Mononuclear cell (primary cell): ENCODE data around the gene POLK. TPM values are rescaled to one million over a fixed set of nuclear protein-coding genes. Genes with fewer than 3 reads are reported as not detected.
"Not testable (repeated sequence)": the region's sequence is repeated elsewhere in the genome, so short reads cannot be mapped to it uniquely, and the experiment has no call there.

Experiments
- H3K27me3 ChIP-seq: 2 replicates; pipeline ENCODE4 v1.6.0; 2011; ENCODE audit warnings: low read length, control low read depth; ENCODE audit not compliant: insufficient read depth
- H3K4me1 ChIP-seq: 2 replicates; pipeline ENCODE4 v1.5.1; 2011; ENCODE audit warnings: mild to moderate bottlenecking, low read length, control low read depth; ENCODE audit not compliant: insufficient read depth
- H3K4me3 ChIP-seq: 2 replicates; pipeline ENCODE4 v1.5.1; 2011; ENCODE audit warnings: mild to moderate bottlenecking, low read length, moderate library complexity
- H3K9me3 ChIP-seq: 2 replicates; pipeline ENCODE4 v1.5.1; 2011; ENCODE audit warnings: low read depth, mild to moderate bottlenecking, control low read depth, low read length
- total RNA-seq: library from RNA; depleted of rRNA; stranded (reverse); fragments of >200 nt; gene quantifications from one replicate; pipeline ENCODE4 v1.2.3, GENCODE V29; 2012

Gene POLK
- total RNA-seq, 1 donor: 25.7 TPM

- Histone ChIP-seq H3K9me3 (no peaks in the 10 kb centered on the region), H3K4me3 (no peak overlapping the region), H3K4me1 (no peaks in the 10 kb centered on the region), H3K27me3 (no peaks in the 10 kb centered on the region)
Measured at GRCh38 chr5:75551471-75551870, 39.8 kb downstream of the POLK start.

GRCh38 chr5:75552764-75553163 lies 41.1 kb downstream of the POLK start:
- Histone ChIP-seq H3K4me1 (peaks cover 4% of the 10 kb centered on the region), H3K27me3 (no peaks in the 10 kb centered on the region), H3K4me3 (no peak overlapping the region), H3K9me3 (no peaks in the 10 kb centered on the region)

GRCh38 chr5:75553358-75553757 lies 41.7 kb downstream of the POLK start:
- Histone ChIP-seq H3K27me3 (no peaks in the 10 kb centered on the region), H3K9me3 (no peaks in the 10 kb centered on the region)

GRCh38 chr5:75558221-75558620 lies 46.5 kb downstream of the POLK start:
- Histone ChIP-seq H3K9me3 (no peaks in the 10 kb centered on the region), H3K27me3 (no peaks in the 10 kb centered on the region), H3K4me1 (peaks cover 14% of the 10 kb centered on the region), H3K4me3 (no peak overlapping the region)

More at GRCh38 chr5:75553358-75553757, 41.7 kb downstream of the POLK start:
- Histone ChIP-seq H3K4me3 (no peak overlapping the region), H3K4me1 (peaks cover 7% of the 10 kb centered on the region)

- Histone ChIP-seq H3K9me3 (no peaks in the 10 kb centered on the region), H3K4me3 (no peak overlapping the region), H3K27me3 (no peaks in the 10 kb centered on the region), H3K4me1 (peaks cover 14% of the 10 kb centered on the region)
Measured at GRCh38 chr5:75558981-75559632, 47.4 kb downstream of the POLK start.

GRCh38 chr5:75560655-75561054 lies 49.0 kb downstream of the POLK start:
- not testable (repeated sequence) for H3K27me3 ChIP-seq, H3K9me3 ChIP-seq, H3K4me3 ChIP-seq
- peaks cover 16% of the 10 kb centered on the region for H3K4me1 ChIP-seq

GRCh38 chr5:75565991-75566709 lies 54.5 kb downstream of the POLK start:
- not testable (repeated sequence) for H3K27me3 ChIP-seq, H3K9me3 ChIP-seq, H3K4me3 ChIP-seq
- peaks cover 25% of the 10 kb centered on the region for H3K4me1 ChIP-seq

- Histone ChIP-seq H3K4me1 (peaks cover 29% of the 10 kb centered on the region), H3K27me3 (no peaks in the 10 kb centered on the region), H3K4me3 (no peak overlapping the region), H3K9me3 (no peaks in the 10 kb centered on the region)
Measured at GRCh38 chr5:75566710-75567309, 55.1 kb downstream of the POLK start.

- peaks cover 29% of the 10 kb centered on the region for H3K4me1 ChIP-seq
- no peaks in the 10 kb centered on the region for H3K27me3 ChIP-seq
- no peaks in the 10 kb centered on the region for H3K9me3 ChIP-seq
- no peak overlapping the region for H3K4me3 ChIP-seq
Measured at GRCh38 chr5:75567710-75568109, 56.0 kb downstream of the POLK start.

- Histone ChIP-seq H3K4me3 (no peak overlapping the region), H3K4me1 (peaks cover 29% of the 10 kb centered on the region), H3K27me3 (no peaks in the 10 kb centered on the region), H3K9me3 (no peaks in the 10 kb centered on the region)
Measured at GRCh38 chr5:75568202-75568601, 56.5 kb downstream of the POLK start.

GRCh38 chr5:75571547-75571946 lies 59.9 kb downstream of the POLK start:
- no peaks in the 10 kb centered on the region for H3K9me3 ChIP-seq
- no peaks in the 10 kb centered on the region for H3K27me3 ChIP-seq
- no peak overlapping the region for H3K4me3 ChIP-seq
- peaks cover 22% of the 10 kb centered on the region for H3K4me1 ChIP-seq

GRCh38 chr5:75574791-75575190 lies 63.1 kb downstream of the POLK start:
- peaks cover 8% of the 10 kb centered on the region for H3K4me1 ChIP-seq
- no peak overlapping the region for H3K4me3 ChIP-seq
- H3K27me3 ChIP-seq: no peaks in the 10 kb centered on the region
- H3K9me3 ChIP-seq: no peaks in the 10 kb centered on the region

- H3K27me3 ChIP-seq, H3K4me3 ChIP-seq, H3K4me1 ChIP-seq, H3K9me3 ChIP-seq: not testable (repeated sequence)
Measured at GRCh38 chr5:75578280-75578679, 66.6 kb downstream of the POLK start.

- H3K9me3 ChIP-seq: no peaks in the 10 kb centered on the region
Measured at GRCh38 chr5:75584641-75585040, 73.0 kb downstream of the POLK start.

GRCh38 chr5:75588666-75589065 lies 77.0 kb downstream of the POLK start:
- Histone ChIP-seq H3K4me3 (no peak overlapping the region), H3K27me3 (no peaks in the 10 kb centered on the region), H3K9me3 (no peaks in the 10 kb centered on the region), H3K4me1 (no peaks in the 10 kb centered on the region)

More at GRCh38 chr5:75584641-75585040, 73.0 kb downstream of the POLK start:
- Histone ChIP-seq H3K27me3 (no peaks in the 10 kb centered on the region), H3K4me3 (no peak overlapping the region), H3K4me1 (no peaks in the 10 kb centered on the region)
